Skeletal muscle satellite cell (primary cell): Measurements from ENCODE around the gene KRI1. TPM values are rescaled to one million over a fixed set of nuclear protein-coding genes. Genes with fewer than 3 reads are reported as not detected.

ENCODE experiments used
- H3K27me3 ChIP-seq: 2 replicates; pipeline ENCODE4 v1.7.0; 2013; ENCODE audit warnings: low read length; ENCODE audit not compliant: control insufficient read depth, insufficient read depth
- H3K36me3 ChIP-seq: 2 replicates; pipeline ENCODE4 v1.7.0; 2013; ENCODE audit warnings: mild to moderate bottlenecking, control low read depth, low read length; ENCODE audit not compliant: insufficient read depth
- H3K4me1 ChIP-seq: 2 replicates; pipeline ENCODE4 v1.7.0; 2013; ENCODE audit warnings: low read length; ENCODE audit not compliant: control insufficient read depth, insufficient read depth
- H3K4me2 ChIP-seq: 2 replicates; pipeline ENCODE4 v1.7.0; 2013; ENCODE audit warnings: mild to moderate bottlenecking, low read length
- H3K4me3 ChIP-seq: 2 replicates; pipeline ENCODE4 v1.7.0; 2013; ENCODE audit warnings: low read length
- H3K9ac ChIP-seq: 2 replicates; pipeline ENCODE4 v1.7.0; 2013; ENCODE audit warnings: mild to moderate bottlenecking, low read depth, low read length, moderate library complexity
- H3K9me3 ChIP-seq: replicated peaks from 2 replicates; pipeline ENCODE4 v1.7.0; 2013; ENCODE audit warnings: mild to moderate bottlenecking, control low read depth, low read length
- total RNA-seq: library from RNA; depleted of rRNA; stranded (reverse); fragments of >200 nt; gene quantifications from 2 replicates; pipeline ENCODE4 v1.2.3, GENCODE V29; 2012; rRNA removed

The KRI1 gene
- total RNA-seq, result 7.0 and 8.6 TPM in 2 replicates

DNA sequence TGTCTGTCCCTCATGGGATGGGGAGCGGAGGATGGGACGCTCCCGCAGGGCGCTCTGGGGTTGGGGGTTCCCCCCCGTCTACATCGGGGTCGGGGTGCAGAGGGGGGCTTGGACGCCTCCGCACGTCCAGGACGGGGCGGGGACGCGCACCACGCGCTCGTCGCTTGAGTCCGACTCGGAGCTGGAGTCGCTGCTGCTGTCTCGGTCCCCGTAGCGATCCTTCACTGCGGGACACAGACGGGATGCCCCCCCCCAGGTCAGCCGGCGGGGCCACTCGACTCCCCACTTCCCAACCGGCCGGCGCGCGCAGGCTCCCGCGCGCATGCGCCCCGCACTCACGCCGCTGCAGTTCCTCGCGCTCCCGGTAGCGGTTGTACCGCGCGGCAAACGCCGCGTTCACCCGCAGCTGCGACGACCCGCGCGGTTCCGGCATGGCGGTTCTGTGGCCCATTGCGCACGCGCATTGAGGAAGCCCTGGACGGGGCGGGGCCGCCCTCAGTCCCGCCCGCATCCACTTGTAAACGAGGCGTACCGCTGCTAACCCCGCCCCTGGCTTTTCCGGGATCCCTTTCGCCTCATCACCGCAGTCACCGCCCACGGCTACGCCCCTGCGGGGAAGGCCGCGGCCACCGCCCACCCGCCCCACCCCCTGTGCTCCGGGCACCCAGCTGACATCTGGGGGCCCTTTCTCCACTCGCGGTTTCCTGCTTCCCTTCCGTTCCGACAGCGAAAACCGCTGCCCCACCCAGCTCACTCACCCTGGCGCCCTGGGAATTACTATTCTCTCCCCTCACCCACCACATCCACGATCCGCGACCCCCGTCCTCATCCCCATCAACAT is at the start of gene KRI1:
KRI1 (minus strand) TSS at position 444 of the 841 bp plus-strand sequence; CDS start at position 433, 11 bp downstream.
- peak within 1 kb of the TSS; percentile 98 for H3K4me3 ChIP-seq
- H3K9me3 ChIP-seq, result no peaks in the 10 kb centered on the region
- peaks cover 7% of the 10 kb centered on the region for H3K36me3 ChIP-seq
- no peaks in the 10 kb centered on the region for H3K27me3 ChIP-seq
- peaks cover 31% of the 10 kb centered on the region for H3K4me1 ChIP-seq
- H3K4me2 ChIP-seq, result peak within 1 kb of the TSS; percentile 87
- H3K9ac ChIP-seq, result peak within 1 kb of the TSS; percentile 96

DNA sequence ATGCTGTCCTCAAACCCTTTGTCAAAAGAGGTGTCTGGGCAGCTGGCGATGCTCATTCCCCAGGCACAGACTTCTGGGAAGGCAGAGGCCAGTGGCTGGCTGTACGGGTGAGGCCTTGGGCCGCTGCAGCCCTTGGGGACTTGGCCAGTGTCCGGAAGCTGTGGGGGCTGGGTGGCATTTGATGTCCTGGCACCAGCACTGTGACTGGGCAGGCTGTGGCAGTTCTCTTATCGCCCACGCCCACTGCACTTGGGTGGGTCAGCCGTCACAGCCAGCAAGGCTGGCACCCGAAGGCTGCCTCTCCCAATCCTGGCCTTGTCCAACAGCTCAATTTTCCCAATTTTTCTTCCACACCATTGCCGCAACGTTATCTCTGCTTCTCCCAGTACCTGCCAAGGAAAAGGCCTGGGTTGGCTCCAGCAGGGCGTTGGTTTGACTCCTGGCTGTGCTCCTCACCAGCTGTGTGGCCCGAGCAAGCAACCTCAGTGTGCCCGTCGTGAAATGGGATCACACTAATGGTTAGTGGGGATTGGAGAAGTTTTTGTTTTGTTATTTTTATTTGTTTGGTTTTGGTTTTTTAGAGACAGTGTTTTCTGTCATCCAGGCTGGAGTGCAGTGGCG is 46.8 kb upstream of the KRI1 start:
- Histone ChIP-seq H3K4me1 (peaks cover 21% of the 10 kb centered on the region), H3K9me3 (no peaks in the 10 kb centered on the region), H3K27me3 (no peaks in the 10 kb centered on the region), H3K4me2 (peak overlapping the region; percentile 46), H3K36me3 (no peaks in the 10 kb centered on the region), H3K9ac (peak overlapping the region; percentile 4), H3K4me3 (no peak overlapping the region)

DNA sequence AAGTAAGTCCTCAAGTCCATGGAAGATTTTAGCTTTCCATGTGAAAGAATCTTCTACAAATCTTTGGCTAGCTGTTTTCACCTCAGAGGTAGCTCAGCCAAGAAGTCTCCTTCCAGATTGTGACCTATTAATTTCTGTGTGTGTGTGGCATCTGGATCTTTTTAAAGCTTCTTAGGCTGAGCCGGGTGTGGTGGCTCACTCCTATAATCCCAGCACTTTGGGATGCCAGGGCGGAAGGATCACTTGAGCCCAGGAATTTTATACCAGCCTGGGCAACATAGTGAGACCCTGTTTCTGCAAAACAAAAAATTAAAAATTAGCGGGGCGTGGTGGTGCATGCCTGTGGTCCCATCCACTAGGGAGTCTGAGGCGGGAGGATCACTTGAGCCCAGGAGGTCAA is 46.1 kb upstream of the KRI1 start:
- peak overlapping the region; percentile 4 for H3K9ac ChIP-seq
- peaks cover 14% of the 10 kb centered on the region for H3K4me1 ChIP-seq
- H3K4me3 ChIP-seq, result no peak overlapping the region
- no peaks in the 10 kb centered on the region for H3K9me3 ChIP-seq
- H3K36me3 ChIP-seq, result no peaks in the 10 kb centered on the region
- no peaks in the 10 kb centered on the region for H3K27me3 ChIP-seq
- no peak overlapping the region for H3K4me2 ChIP-seq

DNA sequence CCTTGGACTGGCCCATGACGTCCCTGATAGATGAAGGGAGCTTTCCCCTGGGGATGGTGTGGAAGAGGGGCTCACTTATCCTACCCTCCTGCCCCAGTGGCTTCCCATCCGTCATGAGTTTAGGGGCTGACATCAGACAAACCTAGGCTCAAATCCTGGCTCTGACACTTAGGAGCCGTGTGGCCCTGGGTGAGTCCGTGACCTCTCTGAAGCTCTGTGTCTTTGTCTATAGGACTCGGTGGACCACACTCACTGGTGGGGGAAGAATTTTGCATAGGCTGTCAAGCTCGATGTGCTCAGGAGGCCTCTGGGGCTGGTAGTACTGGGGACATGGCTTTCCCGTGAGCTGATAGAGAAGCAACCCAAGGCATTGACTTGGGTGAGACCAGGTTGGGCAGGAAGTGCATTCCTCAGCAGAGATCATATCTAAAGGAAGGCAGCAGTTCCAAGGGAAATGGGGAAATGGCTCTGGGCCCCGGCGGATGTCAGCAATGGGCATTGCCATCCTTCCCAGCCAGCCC is 38.7 kb upstream of the KRI1 start:
- H3K4me3 ChIP-seq, result no peak overlapping the region
- H3K27me3 ChIP-seq, result peaks cover 8% of the 10 kb centered on the region
- H3K4me2 ChIP-seq, result peak overlapping the region; percentile 97
- peaks cover 5% of the 10 kb centered on the region for H3K36me3 ChIP-seq
- peaks cover 16% of the 10 kb centered on the region for H3K4me1 ChIP-seq
- H3K9ac ChIP-seq, result no peak overlapping the region
- H3K9me3 ChIP-seq, result no peaks in the 10 kb centered on the region

DNA sequence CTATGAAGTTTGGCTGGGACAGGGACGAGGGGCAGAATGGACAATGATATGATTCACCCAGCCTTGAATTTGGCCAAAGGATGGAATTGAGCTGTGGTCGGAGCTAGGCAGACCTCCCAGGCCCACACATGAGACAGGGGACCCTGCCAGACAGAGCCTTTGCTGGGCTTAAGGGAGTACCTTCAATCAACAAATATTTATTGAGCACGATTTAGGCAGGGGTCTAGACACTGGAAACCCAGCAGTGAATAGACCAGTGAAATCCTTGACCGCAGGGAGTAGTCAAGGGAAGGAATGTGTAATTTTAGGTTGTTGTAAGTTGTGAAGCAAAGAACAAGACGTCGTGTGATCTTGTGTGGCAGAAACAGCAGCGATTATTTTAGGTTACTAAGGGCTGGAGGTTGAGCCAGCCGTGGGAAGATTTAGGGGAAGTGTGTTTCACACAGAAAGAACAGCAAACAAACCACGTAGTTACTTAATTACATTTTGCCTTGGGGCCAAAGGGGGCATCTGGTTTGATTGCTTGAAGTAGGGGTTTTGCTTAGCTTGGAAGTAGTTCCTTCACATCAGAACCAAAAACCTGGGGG is 38.2 kb upstream of the KRI1 start:
- peak overlapping the region; percentile 96 for H3K9ac ChIP-seq
- peaks cover 11% of the 10 kb centered on the region for H3K27me3 ChIP-seq
- peak overlapping the region; percentile 93 for H3K4me3 ChIP-seq
- H3K4me2 ChIP-seq, result peak overlapping the region; percentile 97
- H3K4me1 ChIP-seq, result peaks cover 16% of the 10 kb centered on the region
- H3K9me3 ChIP-seq, result no peaks in the 10 kb centered on the region
- H3K36me3 ChIP-seq, result peaks cover 5% of the 10 kb centered on the region

DNA sequence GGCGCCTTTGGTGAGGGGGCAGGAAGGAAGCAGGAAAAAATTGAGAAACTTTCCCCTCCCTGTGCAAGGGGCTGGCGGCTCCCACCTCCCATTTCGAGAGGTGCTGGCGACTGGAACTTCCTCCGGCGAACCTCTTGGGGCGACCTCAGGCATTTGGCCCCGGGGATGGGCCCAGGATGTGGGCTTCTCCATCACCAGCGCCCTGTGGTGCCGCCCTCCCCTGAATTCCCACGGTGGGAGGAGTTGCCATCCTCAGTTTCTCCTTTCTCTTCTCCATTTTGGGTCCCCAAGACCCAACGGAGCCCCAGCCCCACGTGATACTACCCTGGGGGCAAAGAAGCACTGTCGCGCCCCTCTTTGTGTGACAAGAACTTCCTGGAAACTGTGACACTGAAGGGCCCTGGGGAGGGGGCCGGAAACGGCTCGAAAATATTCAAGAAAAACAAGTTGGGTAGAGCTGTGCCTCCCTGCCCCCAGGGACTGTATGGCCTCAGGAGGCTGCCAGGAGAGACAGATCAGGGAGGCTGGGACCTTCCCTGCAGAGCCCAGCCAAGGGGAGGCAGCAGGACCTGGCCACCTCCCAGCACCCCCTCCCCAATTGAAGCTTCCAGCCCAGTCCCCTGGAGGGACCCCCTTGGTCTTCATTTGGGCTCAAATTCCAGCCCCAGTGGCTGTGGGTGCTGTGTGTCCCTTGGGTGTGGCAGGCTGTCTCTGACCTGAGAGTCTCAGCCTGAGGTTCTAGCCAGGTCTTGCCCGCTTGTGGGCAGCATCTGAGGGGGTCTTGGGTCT is 37.5 kb upstream of the KRI1 start:
- Histone ChIP-seq H3K36me3 (peaks cover 5% of the 10 kb centered on the region), H3K9ac (peak overlapping the region; percentile 96), H3K4me2 (peak overlapping the region; percentile 97), H3K27me3 (peaks cover 14% of the 10 kb centered on the region), H3K9me3 (no peaks in the 10 kb centered on the region), H3K4me1 (peaks cover 16% of the 10 kb centered on the region), H3K4me3 (peak overlapping the region; percentile 93)

DNA sequence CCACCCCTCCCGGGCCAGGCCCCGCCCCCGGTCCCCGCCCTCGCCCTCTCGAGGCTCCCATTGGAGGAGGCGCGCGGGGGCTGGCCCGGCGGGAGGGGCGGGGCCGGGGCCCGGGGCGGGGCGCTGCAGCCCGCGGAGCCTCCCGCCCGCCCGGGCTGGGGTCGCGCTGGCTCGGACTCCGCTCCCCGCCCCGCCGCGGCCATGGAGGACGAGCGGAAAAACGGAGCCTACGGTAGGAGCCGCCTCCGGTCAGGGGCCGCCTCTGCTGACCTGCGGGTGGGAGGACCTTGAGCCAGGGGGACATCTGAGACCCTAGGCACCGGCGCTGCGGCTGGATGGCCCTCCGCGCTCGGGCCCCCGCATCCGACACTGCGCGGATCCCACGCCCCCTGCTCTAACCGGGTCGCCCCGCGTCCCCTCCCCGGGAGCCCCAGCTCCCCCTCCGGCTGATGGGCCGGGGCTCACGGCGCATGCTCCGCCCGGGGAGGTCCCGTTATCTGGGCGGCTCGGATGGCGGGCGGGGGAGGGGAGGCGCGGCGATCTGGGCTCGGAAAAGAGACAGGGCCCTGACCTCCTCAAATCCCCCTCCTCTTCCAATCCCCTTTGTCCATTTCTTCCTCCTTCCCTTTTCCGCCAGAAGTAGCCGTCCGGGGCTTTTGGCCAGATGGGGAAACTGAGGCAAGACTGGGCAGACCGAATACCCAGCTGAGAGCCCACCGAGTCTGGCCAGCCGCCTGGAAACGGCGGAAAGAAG is 36.7 kb upstream of the KRI1 start:
- H3K27me3 ChIP-seq, result peaks cover 18% of the 10 kb centered on the region
- no peaks in the 10 kb centered on the region for H3K9me3 ChIP-seq
- H3K4me1 ChIP-seq, result peaks cover 16% of the 10 kb centered on the region
- H3K4me2 ChIP-seq, result peak overlapping the region; percentile 97
- H3K9ac ChIP-seq, result peak overlapping the region; percentile 96
- H3K36me3 ChIP-seq, result peaks cover 5% of the 10 kb centered on the region
- peak overlapping the region; percentile 93 for H3K4me3 ChIP-seq

DNA sequence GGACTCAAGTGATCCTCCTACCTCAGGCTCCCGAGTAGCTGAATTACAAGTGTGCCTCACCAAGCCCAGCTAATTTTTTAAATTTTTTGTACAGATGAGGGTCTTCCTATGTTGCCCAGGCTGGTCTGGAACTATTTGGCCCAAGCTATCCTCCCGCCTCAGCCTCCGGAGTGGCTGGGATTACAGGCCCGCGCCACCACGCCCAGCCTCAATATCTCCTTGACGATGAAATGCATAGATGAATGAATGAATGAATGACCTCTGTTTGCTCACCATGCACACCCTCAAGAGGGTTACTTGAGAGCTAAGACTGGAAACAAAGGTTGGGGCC is 36.2 kb upstream of the KRI1 start:
- H3K4me2 ChIP-seq, result peak overlapping the region; percentile 69
- peaks cover 18% of the 10 kb centered on the region for H3K27me3 ChIP-seq
- peaks cover 5% of the 10 kb centered on the region for H3K36me3 ChIP-seq
- H3K4me1 ChIP-seq, result peaks cover 16% of the 10 kb centered on the region
- H3K4me3 ChIP-seq, result no peak overlapping the region
- no peak overlapping the region for H3K9ac ChIP-seq
- H3K9me3 ChIP-seq, result no peaks in the 10 kb centered on the region

DNA sequence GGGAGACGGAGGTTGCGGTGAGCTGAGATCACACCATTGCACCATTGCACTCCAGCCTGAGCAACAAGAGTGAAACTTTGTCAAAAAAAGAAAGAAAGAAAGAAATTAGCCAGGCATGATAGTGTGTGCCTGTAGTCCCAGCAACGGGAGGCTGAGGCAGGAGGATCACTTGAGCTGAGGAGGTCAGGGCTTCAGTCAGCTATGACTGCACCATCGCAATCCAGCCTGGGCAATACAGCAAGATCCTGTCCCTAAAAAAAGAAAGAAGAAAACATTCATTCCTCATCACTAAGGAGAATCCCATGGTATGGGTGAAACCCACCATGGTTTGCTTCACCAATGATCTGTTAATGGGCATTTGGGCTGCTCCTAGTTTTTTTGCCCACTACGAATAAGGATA is 34.3 kb upstream of the KRI1 start:
- Histone ChIP-seq H3K4me2 (no peak overlapping the region), H3K4me3 (no peak overlapping the region), H3K36me3 (peaks cover 5% of the 10 kb centered on the region), H3K9me3 (no peaks in the 10 kb centered on the region), H3K27me3 (peaks cover 18% of the 10 kb centered on the region), H3K4me1 (peaks cover 16% of the 10 kb centered on the region), H3K9ac (no peak overlapping the region)

DNA sequence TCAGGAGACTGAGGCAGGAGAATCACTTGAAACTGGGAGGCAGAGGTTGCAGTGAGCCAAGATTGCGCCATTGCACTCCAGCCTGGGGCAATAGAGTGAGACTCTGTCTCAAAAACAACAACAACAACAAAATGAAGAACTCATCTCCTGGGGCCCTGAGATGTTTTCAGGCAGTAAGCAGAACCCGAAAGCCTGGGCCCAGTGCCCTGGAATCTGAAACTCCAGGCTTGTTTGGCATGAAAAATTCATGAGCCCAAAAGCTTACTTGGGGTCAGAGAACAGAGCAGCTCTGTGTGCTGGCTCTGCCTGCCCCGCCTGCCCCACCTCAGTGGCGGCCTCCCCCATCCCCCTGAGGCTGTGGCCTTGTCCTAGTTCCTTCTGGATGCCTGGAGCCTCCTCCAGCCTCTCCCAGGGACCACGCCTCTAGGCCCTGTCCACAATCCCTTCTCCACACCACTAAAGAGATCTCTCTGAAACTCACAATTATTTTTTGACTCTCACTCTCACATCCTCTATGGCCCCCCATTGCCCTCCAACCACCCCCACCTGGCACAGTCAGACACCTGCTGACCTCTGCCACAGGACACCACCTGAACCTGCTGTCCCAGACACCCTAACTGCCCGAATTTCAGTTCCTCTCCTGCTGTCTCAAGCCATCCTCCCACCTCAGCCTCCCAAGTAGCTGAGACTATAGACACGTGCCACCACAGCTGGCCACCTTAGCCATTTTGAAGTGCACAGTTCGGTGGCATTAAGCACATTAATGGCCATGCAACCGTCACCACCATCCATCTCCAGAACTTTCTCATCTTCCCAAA is 28.2 kb upstream of the KRI1 start:
- H3K4me3 ChIP-seq, result no peak overlapping the region
- H3K4me2 ChIP-seq, result no peak overlapping the region
- H3K9me3 ChIP-seq, result no peaks in the 10 kb centered on the region
- H3K9ac ChIP-seq, result no peak overlapping the region
- H3K4me1 ChIP-seq, result no peaks in the 10 kb centered on the region
- peaks cover 9% of the 10 kb centered on the region for H3K27me3 ChIP-seq
- no peaks in the 10 kb centered on the region for H3K36me3 ChIP-seq
